Measurements from ENCODE around the gene SMAD6.
A peak's percentile ranks its signal among the peaks of the same experiment; 100 is the strongest.

The SMAD6 gene

GRCh38 chr15:66702035-66702786 is at the start of gene SMAD6:
TSS of gene SMAD6 (plus strand) at chr15:66702236. CDS start at chr15:66703259, 1,023 bp downstream.
- peak; percentile 32 to 65 (median 40) for DNase-seq

- no peak for DNase-seq
Measured at GRCh38 chr15:66652806-66653205, 49.2 kb upstream of the SMAD6 start.

GRCh38 chr15:66653398-66653797 is 48.6 kb upstream of the SMAD6 start:
- no peak for DNase-seq

GRCh38 chr15:66653852-66654251 is 48.2 kb upstream of the SMAD6 start:
- no peak for DNase-seq

GRCh38 chr15:66654361-66654738 is 47.7 kb upstream of the SMAD6 start:
- DNase-seq: no peak

GRCh38 chr15:66654739-66655375 is 47.2 kb upstream of the SMAD6 start:
- DNase-seq: peak in 1 of 4 experiments; percentile 17

GRCh38 chr15:66655511-66655910 is 46.5 kb upstream of the SMAD6 start:
- no peak for DNase-seq

- no peak for DNase-seq
Measured at GRCh38 chr15:66655997-66656396, 46.0 kb upstream of the SMAD6 start.

- no peak for DNase-seq
Measured at GRCh38 chr15:66657185-66658020, 44.6 kb upstream of the SMAD6 start.

GRCh38 chr15:66658044-66658443 is 44.0 kb upstream of the SMAD6 start:
- DNase-seq: no peak

GRCh38 chr15:66658855-66659254 is 43.2 kb upstream of the SMAD6 start:
- no peak for DNase-seq

GRCh38 chr15:66659384-66659783 is 42.7 kb upstream of the SMAD6 start:
- no peak for DNase-seq

- no peak for DNase-seq
Measured at GRCh38 chr15:66661432-66662096, 40.5 kb upstream of the SMAD6 start.

GRCh38 chr15:66662522-66662921 is 39.5 kb upstream of the SMAD6 start:
- no peak for DNase-seq

GRCh38 chr15:66663664-66664063 is 38.4 kb upstream of the SMAD6 start:
- DNase-seq: no peak

GRCh38 chr15:66670175-66670574 is 31.9 kb upstream of the SMAD6 start:
- no peak for DNase-seq

GRCh38 chr15:66670762-66671580 is 31.1 kb upstream of the SMAD6 start:
- no peak for DNase-seq

- DNase-seq: no peak
Measured at GRCh38 chr15:66672867-66673266, 29.2 kb upstream of the SMAD6 start.

GRCh38 chr15:66673410-66674322 is 28.4 kb upstream of the SMAD6 start:
- DNase-seq: no peak

- DNase-seq: no peak
Measured at GRCh38 chr15:66674756-66675155, 27.3 kb upstream of the SMAD6 start.

- DNase-seq: no peak
Measured at GRCh38 chr15:66675446-66675845, 26.6 kb upstream of the SMAD6 start.

All from activated naive CD4-positive, alpha-beta T cell (primary cell).